GM13976 (cell line): ENCODE measurements around the gene ACSL6.

Source experiments
- DNase-seq: peaks from one replicate; pipeline ENCODE4 v3.0.0; 2012; ENCODE audit warnings: low spot score
- in situ Hi-C: fragments of 300-500 bp; cut with MboI; formaldehyde crosslinking; loops from one replicate; pipeline ENCODE4 v1.12.0; 2022; ENCODE audit warnings: low sequenced_read_pairs, mixed read lengths, inconsistent platforms; ENCODE audit not compliant: unreplicated experiment
- TF ChIP-seq, protein P1 (sequence below): IDR thresholded peaks from 2 replicates; pipeline ENCODE4 v1.5.1; 2012; ENCODE audit warnings: borderline replicate concordance, mild to moderate bottlenecking; ENCODE audit not compliant: insufficient read depth; ENCODE audit errors: extremely low read depth, missing control alignments, control extremely low read depth

ACSL6 gene

DNA sequence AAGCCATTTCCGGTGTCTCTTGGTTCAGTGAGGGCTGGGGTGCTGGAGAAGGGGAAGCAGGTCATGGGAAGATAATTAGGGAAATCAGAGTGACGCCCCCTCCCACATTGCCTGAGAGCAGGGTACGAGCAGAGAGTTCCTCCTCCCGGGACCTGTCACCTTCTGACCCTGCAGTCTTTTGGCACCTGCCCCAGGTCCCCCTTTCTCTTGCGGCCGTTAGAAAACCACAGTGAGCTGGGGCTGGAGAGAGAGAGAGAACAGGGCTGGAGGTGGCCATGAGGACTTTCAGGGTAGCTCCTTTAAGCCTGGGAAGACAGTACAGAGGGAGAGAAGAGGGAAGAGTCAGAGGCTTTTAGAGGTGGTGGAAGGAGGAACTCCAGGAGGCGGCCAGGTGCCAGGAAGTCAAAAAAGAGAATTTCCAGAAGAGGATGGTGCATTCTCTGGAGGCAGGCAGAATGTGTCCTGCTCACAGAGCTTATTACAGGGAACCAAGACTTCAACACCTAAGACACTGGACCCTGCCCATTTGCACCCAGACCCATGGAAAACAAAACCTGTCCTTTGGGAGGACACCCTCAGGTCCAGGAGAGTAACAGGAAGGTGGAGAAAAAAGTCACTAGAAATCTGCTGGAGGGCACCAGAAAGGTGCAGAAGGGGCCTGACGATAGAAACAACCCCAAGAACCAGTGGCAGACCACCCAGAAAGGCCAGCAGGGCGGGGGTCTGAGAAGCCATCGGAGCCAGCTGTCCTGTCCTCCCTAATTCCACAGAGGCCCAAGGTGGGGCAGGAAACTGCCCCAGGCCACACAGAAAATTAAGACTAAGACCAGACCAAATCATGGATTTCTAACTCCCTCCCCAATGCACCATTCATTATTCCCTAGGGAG lies 6.5 kb upstream of the ACSL6 start:
- no peak for DNase-seq
- TF ChIP-seq, protein P1, sequence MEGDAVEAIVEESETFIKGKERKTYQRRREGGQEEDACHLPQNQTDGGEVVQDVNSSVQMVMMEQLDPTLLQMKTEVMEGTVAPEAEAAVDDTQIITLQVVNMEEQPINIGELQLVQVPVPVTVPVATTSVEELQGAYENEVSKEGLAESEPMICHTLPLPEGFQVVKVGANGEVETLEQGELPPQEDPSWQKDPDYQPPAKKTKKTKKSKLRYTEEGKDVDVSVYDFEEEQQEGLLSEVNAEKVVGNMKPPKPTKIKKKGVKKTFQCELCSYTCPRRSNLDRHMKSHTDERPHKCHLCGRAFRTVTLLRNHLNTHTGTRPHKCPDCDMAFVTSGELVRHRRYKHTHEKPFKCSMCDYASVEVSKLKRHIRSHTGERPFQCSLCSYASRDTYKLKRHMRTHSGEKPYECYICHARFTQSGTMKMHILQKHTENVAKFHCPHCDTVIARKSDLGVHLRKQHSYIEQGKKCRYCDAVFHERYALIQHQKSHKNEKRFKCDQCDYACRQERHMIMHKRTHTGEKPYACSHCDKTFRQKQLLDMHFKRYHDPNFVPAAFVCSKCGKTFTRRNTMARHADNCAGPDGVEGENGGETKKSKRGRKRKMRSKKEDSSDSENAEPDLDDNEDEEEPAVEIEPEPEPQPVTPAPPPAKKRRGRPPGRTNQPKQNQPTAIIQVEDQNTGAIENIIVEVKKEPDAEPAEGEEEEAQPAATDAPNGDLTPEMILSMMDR = no peak
- in situ Hi-C loops = loop anchor here (25.0 kb wide), 1 partner anchor 581 kb away; no protein-coding TSS in a partner anchor

DNA sequence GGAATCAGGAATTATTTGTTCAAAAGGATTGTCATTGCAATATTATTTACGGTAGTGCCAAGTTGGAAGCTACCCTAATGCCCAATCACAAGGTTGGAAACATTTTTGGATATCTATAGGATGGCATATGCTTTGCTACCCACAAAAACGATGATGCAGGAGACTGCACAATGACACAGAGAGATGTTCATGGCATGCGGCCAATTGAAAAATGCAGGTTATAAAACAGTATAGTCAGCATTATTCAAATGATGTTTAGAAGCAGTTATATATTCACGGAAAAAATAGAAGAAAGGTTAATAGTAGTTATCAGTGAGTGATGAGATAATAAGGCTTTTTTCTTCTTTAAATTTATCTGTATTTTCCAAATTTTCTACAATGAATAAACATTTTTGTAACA lies 5.9 kb upstream of the ACSL6 start:
- DNase-seq = no peak
- in situ Hi-C loops = loop anchor here (25.0 kb wide), 1 partner anchor 580 kb away; no protein-coding TSS in a partner anchor
- TF ChIP-seq, protein P1 = no peak

DNA sequence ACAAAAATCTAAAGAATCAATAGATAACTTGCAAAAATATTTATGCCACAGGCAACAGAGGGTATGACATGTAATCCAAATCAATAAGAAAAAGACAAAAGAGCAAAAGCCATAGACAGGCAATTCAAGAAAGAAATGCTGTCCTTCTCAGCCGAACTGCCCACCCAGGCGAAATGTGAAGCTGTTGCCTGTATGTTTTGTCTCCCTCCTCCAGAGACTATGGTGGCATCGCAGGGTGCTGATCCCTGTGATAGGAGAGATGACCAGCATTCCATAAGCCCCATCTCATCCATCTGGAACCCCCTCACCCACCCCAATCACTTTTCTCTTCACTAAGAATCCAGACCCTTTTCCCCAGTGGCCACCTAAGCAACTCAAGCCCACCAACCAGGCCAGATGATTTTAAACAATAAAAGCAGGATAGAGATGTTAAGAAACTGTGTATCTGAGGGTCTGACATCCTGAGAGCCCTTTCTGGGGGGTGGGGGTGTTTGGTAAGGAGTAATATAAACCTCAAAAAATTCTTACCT lies 5.3 kb upstream of the ACSL6 start:
- DNase-seq = no peak
- in situ Hi-C loops = loop anchor here (25.0 kb wide), 1 partner anchor 579 kb away; no protein-coding TSS in a partner anchor
- TF ChIP-seq, protein P1 = no peak

DNA sequence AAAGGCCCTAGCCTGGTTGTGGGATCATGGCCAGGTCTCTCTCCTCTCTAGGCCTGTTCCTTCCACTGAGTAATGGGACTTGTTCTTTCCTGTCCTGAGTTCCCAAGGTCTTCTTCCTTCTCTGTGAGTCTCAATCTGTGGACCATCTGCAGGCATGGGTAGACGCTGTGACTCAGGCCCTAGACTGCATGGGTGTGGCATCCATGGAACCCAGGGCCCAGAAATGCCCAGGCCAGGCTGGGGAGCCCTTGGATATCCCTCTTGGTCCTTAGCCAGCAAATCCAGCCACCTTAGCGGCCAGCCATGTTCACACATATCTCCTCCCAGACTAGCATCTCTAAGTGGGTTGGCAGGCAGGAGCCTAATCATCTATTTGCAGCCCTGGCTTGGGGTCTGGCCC lies 2.3 kb upstream of the ACSL6 start:
- in situ Hi-C loops = loop anchor here (25.0 kb wide), 1 partner anchor 576 kb away; no protein-coding TSS in a partner anchor
- TF ChIP-seq, protein P1 = no peak
- no peak for DNase-seq

GRCh38 chr5:132013006-132013689 lies 1.7 kb upstream of the ACSL6 start:
- DNase-seq = no peak
- TF ChIP-seq, protein P1 = no peak
- in situ Hi-C loops = loop anchor here (25.0 kb wide), 1 partner anchor 576 kb away; no protein-coding TSS in a partner anchor

DNA sequence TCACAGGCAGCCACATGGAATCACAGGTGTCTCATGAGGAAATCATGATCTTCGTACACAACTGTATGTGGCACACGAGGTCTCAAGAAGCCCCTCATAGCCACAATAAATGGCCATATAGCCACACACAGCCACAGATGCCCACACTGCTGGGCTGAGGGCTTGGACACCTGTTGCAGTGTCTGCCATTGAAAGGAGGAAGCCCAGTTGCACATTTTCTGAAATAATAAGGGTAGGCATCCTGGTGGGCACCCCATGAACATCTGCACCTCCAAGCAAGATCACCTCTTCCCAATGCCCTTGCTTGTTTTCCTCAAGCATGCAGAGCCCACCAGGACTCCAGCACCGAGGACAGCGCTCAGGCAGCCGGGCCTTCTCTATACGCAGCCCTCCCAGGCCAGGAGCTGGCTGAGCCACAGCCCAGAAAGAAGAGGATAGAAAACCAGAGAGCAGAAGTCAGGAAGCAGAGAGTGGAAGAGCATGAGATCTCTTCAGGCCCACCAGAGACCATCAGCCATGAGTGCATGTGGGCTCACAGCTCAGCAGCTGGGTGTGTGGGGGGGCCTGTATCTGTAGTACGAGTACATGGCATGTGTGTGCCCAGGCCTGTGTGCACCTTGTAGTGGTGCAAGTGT lies 1.0 kb upstream of the ACSL6 start:
- in situ Hi-C loops = loop anchor here (25.0 kb wide), 1 partner anchor 575 kb away; no protein-coding TSS in a partner anchor
- no peak for DNase-seq
- TF ChIP-seq, protein P1 = no peak
